ENCODE data around the gene PTBP3.
"Not testable (repeated sequence)": the region's sequence is repeated elsewhere in the genome, so short reads cannot be mapped to it uniquely, and the experiment has no call there.

The PTBP3 gene

GRCh38 chr9:112198646-112199045, 134.8 kb downstream of the PTBP3 start:
- DNase-seq = no peak

GRCh38 chr9:112194969-112195431, 138.4 kb downstream of the PTBP3 start:
- DNase-seq = no peak

- DNase-seq = no peak
Measured at GRCh38 chr9:112193572-112194288, 139.7 kb downstream of the PTBP3 start.

- DNase-seq = not testable (repeated sequence)
Measured at GRCh38 chr9:112190320-112190719, 143.1 kb downstream of the PTBP3 start.

- DNase-seq = no peak
Measured at GRCh38 chr9:112188884-112189283, 144.5 kb downstream of the PTBP3 start.

GRCh38 chr9:112187404-112187803, 146.0 kb downstream of the PTBP3 start:
- DNase-seq = no peak

- no peak for DNase-seq
Measured at GRCh38 chr9:112186695-112187094, 146.7 kb downstream of the PTBP3 start.

- DNase-seq = no peak
Measured at GRCh38 chr9:112184946-112185345, 148.5 kb downstream of the PTBP3 start.

GRCh38 chr9:112184221-112184620, 149.2 kb downstream of the PTBP3 start:
- no peak for DNase-seq

- no peak for DNase-seq
Measured at GRCh38 chr9:112180387-112180881, 153.0 kb downstream of the PTBP3 start.

GRCh38 chr9:112179816-112180215, 153.6 kb downstream of the PTBP3 start:
- no peak for DNase-seq

- DNase-seq = no peak
Measured at GRCh38 chr9:112176524-112176923, 156.9 kb downstream of the PTBP3 start.

- DNase-seq = no peak
Measured at GRCh38 chr9:112175796-112176315, 157.6 kb downstream of the PTBP3 start.

GRCh38 chr9:112174965-112175795, 158.2 kb downstream of the PTBP3 start, which contains the start of gene SUSD1:
Gene SUSD1, minus strand, starts transcription at chr9:112175297. Its CDS starts 62 bp downstream, at chr9:112175235.
- no peak for DNase-seq

- DNase-seq = no peak
Measured at GRCh38 chr9:112174222-112174964, 159.0 kb downstream of the PTBP3 start.

GRCh38 chr9:112173489-112174221, 159.8 kb downstream of the PTBP3 start:
- DNase-seq = no peak

GRCh38 chr9:112170968-112171367, 162.5 kb downstream of the PTBP3 start:
- no peak for DNase-seq

GRCh38 chr9:112170235-112170634, 163.2 kb downstream of the PTBP3 start:
- no peak for DNase-seq

GRCh38 chr9:112169368-112169767, 164.1 kb downstream of the PTBP3 start:
- DNase-seq = no peak

- DNase-seq = no peak
Measured at GRCh38 chr9:112168197-112168596, 165.2 kb downstream of the PTBP3 start.

Measured in NCI-H446 (cell line).